Peyer's patch (tissue), 4 donors: ENCODE data around the gene SH2D5. TPM values are rescaled to one million over a fixed set of nuclear protein-coding genes. Genes with fewer than 3 reads are reported as not detected.

Experiments used
- DNase-seq, 3 donors: peaks; one replicate each; pipeline ENCODE4 v3.0.0-alpha.2; 2017 to 2019
- H3K27ac ChIP-seq, 4 donors: fragments of 200-600 bp; sonication (generic); one replicate each; pipeline ENCODE4 v1.5.1; 2016 to 2019
- H3K27me3 ChIP-seq, 2 donors: fragments of 200-600 bp; sonication (generic); one replicate each; pipeline ENCODE4 v1.5.1; 2019
- H3K36me3 ChIP-seq, 3 donors: fragments of 200-600 bp; sonication (generic); one replicate each; pipeline ENCODE4 v1.5.1; 2016 to 2019
- H3K4me1 ChIP-seq, 4 donors: fragments of 200-600 bp; sonication (generic); one replicate each; pipeline ENCODE4 v1.5.1; 2016 to 2019
- H3K4me3 ChIP-seq, 4 donors: fragments of 200-600 bp; sonication (generic); 1 replicate in 3 of 4; 2 replicates in 1 of 4; pipeline ENCODE4 v1.5.1; 2016 to 2019; ENCODE audit warnings: mild to moderate bottlenecking in 1 of 4
- H3K9me3 ChIP-seq, 4 donors: fragments of 200-600 bp; sonication (generic); one replicate each; pipeline ENCODE4 v1.5.1; 2016 to 2019; ENCODE audit warnings: mild to moderate bottlenecking in 1 of 4
- CTCF ChIP-seq, 6 experiments: fragments of 450-650 bp in 4 of 6; fragments of 200-600 bp in 2 of 6; sonication (generic) in 1 of 6; IDR thresholded peaks; one replicate each; pipeline ENCODE4 v1.5.1; 2017 to 2019; ENCODE audit warnings: antibody characterized with exemption in 6 of 6, mild to moderate bottlenecking in 3 of 6, moderate library complexity in 1 of 6
- POLR2A ChIP-seq, 2 donors: fragments of 450-650 bp; IDR thresholded peaks; one replicate each; pipeline ENCODE4 v1.5.1; 2017; ENCODE audit warnings: antibody characterized with exemption in 2 of 2, mild to moderate bottlenecking in 2 of 2, moderate library complexity in 2 of 2
- total RNA-seq, 4 donors: library from RNA; depleted of rRNA; stranded (reverse); fragments of >200 nt; gene quantifications; one replicate each; pipeline ENCODE4 v1.1.0, GENCODE V29; 2016

SH2D5 gene
- total RNA-seq, 4 donors from 2014 or later: not detected

- DNase-seq: no peak
- Histone ChIP-seq H3K36me3 (no peaks in the 10 kb centered on the region), H3K9me3 (no peaks in the 10 kb centered on the region), H3K27ac (no peak overlapping the region), H3K4me1 (no peaks in the 10 kb centered on the region), H3K27me3 (no peaks in the 10 kb centered on the region), H3K4me3 (no peak overlapping the region)
- TF ChIP-seq CTCF (IDR thresholded peaks at IDR 0.05) (no peak), POLR2A (IDR thresholded peaks at IDR 0.05) (no peak)
Measured at GRCh38 chr1:20706841-20707240, 25.7 kb downstream of the SH2D5 start.

DNA sequence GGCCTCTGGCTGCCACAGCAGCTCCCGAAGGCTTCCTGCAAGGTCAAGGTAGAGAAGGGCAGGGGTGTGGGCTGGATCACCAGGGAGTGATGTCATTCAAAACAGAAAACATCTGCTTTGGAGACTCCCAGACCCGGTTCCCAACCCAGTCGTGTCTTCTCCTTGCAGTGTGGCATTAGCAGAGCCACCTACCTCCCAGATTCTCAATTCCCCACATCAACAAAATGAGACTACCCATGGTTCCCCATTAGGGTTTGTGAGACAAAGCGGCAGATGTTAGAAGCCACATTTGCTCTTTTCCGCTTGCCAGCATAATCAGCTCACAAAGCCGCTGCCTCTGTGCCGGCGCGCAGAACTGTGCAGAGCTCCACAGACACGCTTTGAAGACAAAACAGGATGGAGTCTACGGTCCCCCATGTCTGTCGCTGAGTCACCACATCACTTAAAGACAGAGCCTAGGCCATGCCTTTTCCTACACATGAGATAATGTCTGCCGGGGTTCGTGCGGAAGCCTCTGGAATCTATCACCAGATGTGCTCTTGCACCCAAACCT is 27.2 kb downstream of the SH2D5 start:
- H3K27ac ChIP-seq: no peak overlapping the region
- no peak overlapping the region for H3K4me3 ChIP-seq
- DNase-seq: no peak
- H3K27me3 ChIP-seq: no peaks in the 10 kb centered on the region
- no peaks in the 10 kb centered on the region for H3K36me3 ChIP-seq
- no peaks in the 10 kb centered on the region for H3K9me3 ChIP-seq
- TF ChIP-seq POLR2A (IDR thresholded peaks at IDR 0.05) (no peak), CTCF (IDR thresholded peaks at IDR 0.05) (no peak)
- no peaks in the 10 kb centered on the region for H3K4me1 ChIP-seq

DNA sequence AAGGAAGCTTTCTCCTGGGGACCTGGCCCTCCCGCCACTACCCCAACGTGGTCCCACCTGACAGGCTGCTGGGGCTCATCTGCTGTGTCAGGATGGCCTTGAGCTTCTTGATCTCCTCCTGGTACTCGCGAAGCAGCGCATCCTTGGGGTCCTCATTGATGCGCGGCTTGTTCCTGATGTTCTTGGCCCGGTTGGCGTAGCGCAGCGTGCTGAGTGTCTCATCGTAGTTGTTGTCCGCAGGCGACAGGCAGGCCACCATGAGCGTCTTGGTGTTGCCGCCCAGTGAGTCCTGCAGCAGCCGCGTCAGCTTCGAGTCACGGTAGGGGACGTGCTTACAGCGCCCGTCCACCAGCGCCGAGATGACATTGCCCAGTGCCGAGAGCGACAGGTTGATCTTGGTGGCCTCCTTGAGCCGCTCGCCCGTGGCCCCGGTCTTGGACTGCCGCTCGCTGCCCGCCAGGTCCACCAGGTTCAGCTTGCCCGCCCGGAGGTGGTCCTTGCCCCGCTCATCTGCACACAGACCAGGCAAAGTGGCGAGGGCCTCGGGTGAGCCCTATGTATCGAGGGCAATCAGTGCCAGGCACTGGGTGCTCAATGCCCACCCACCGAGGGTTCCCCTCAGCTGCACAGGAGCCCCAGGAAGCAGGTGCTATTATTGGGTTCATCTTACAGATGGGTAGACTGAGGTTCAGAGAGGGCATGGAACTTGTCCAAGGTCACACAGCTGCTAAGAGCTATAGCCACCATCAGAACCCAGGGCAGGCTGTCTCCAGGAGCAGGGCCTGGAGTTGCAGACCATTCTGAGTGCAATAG is 27.9 kb downstream of the SH2D5 start:
- no peaks in the 10 kb centered on the region for H3K36me3 ChIP-seq
- H3K4me3 ChIP-seq: no peak overlapping the region
- H3K4me1 ChIP-seq: no peaks in the 10 kb centered on the region
- H3K27me3 ChIP-seq: no peaks in the 10 kb centered on the region
- no peaks in the 10 kb centered on the region for H3K9me3 ChIP-seq
- no peak overlapping the region for H3K27ac ChIP-seq
- no peak for TF ChIP-seq CTCF (IDR thresholded peaks at IDR 0.05)
- no peak for TF ChIP-seq POLR2A (IDR thresholded peaks at IDR 0.05)
- DNase-seq: no peak

DNA sequence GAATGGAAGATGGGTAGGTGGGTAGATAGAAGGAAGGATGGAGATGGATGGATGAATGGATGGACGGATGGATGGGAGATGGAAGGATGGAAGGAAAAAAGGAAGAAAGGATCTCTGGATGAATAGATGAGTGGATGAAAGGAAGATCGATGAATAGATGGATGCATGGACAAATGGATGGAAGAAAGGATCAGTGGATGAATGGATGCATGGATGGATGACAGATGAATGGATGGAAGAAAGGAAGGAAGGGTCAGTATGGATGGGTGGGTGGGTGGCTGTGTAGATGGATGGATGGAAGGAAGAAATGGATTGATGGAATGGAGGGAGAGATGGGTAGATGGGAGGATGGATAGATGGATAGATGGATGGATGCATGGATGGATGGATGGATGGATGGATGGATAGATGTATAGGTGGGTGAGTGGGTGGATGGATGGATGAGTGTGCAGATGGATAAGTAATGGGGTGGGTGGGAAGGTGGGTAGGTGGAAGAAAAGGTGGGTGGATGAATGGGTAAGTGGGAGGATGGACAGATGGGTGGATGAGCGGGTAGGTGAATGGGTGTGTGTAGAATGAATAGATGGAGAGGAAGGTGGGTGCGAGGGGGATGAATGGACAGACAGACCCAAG is 29.3 kb downstream of the SH2D5 start:
- Histone ChIP-seq H3K4me1 (no peaks in the 10 kb centered on the region), H3K27ac (no peak overlapping the region), H3K36me3 (no peaks in the 10 kb centered on the region), H3K27me3 (no peaks in the 10 kb centered on the region), H3K9me3 (no peaks in the 10 kb centered on the region), H3K4me3 (no peak overlapping the region)
- no peak for DNase-seq
- TF ChIP-seq CTCF (IDR thresholded peaks at IDR 0.05) (no peak), POLR2A (IDR thresholded peaks at IDR 0.05) (no peak)

GRCh38 chr1:20702416-20702815 is 30.1 kb downstream of the SH2D5 start:
- peaks cover 0 to 2% (median 0%) of the 10 kb centered on the region in 4 donors for H3K4me1 ChIP-seq
- no peaks in the 10 kb centered on the region for H3K27me3 ChIP-seq
- H3K36me3 ChIP-seq: no peaks in the 10 kb centered on the region
- TF ChIP-seq CTCF (IDR thresholded peaks at IDR 0.05): no peak
- TF ChIP-seq POLR2A (IDR thresholded peaks at IDR 0.05): no peak
- no peak overlapping the region for H3K27ac ChIP-seq
- DNase-seq: no peak
- H3K4me3 ChIP-seq: no peak overlapping the region
- no peaks in the 10 kb centered on the region for H3K9me3 ChIP-seq
